Neural crest cell (in vitro differentiated cells): ENCODE data around the gene ATAD5. TPM values are rescaled to one million over a fixed set of nuclear protein-coding genes. Genes with fewer than 3 reads are reported as not detected.
A peak's percentile ranks its signal among the peaks of the same experiment; 100 is the strongest.
"Not testable (repeated sequence)": the region's sequence is repeated elsewhere in the genome, so short reads cannot be mapped to it uniquely, and the experiment has no call there.

Experiments
- DNase-seq: peaks from one replicate; pipeline ENCODE4 v3.0.0; 2021; ENCODE audit warnings: low read depth, mixed read lengths, low spot score
- H3K27ac Mint-ChIP-seq: one replicate; pipeline ENCODE4 v1.8.0; 2021; ENCODE audit warnings: mild to moderate bottlenecking, mixed read lengths; ENCODE audit not compliant: unreplicated experiment
- H3K27me3 Mint-ChIP-seq: 2 replicates; pipeline ENCODE4 v1.8.0; 2021; ENCODE audit warnings: low read depth, mild to moderate bottlenecking, mixed read lengths
- H3K36me3 Mint-ChIP-seq: 2 replicates; pipeline ENCODE4 v1.8.0; 2021; ENCODE audit warnings: low read depth, mild to moderate bottlenecking, mixed read lengths
- H3K4me1 Mint-ChIP-seq: 2 replicates; pipeline ENCODE4 v1.8.0; 2021; ENCODE audit warnings: mixed read lengths
- H3K4me3 Mint-ChIP-seq: one replicate; pipeline ENCODE4 v1.8.0; 2021; ENCODE audit warnings: mild to moderate bottlenecking, mixed read lengths
- H3K9me3 Mint-ChIP-seq: 2 replicates; pipeline ENCODE4 v1.8.0; 2021; ENCODE audit warnings: mixed read lengths
- CTCF ChIP-seq: fragments of 200-600 bp; sonication (generic); conservative IDR thresholded peaks from 2 replicates; pipeline ENCODE4 v1.5.0; 2021; ENCODE audit warnings: antibody characterized with exemption, mild to moderate bottlenecking
- total RNA-seq: library from RNA; stranded (reverse); gene quantifications from 2 replicates; pipeline ENCODE4 v1.2.1, GENCODE V29; 2021

The ATAD5 gene
- total RNA-seq, 1 donor from 2014 or later: 24.0 TPM

GRCh38 chr17:30821871-30822723 lies 9.7 kb upstream of the ATAD5 start:
- no peak for DNase-seq
- peak overlapping the region; percentile 67 for H3K4me3 Mint-ChIP-seq

GRCh38 chr17:30822919-30823318 lies 8.8 kb upstream of the ATAD5 start:
- not testable (repeated sequence) for H3K9me3 Mint-ChIP-seq, H3K36me3 Mint-ChIP-seq

More at GRCh38 chr17:30821871-30822723, 9.7 kb upstream of the ATAD5 start:
- no peak overlapping the region for H3K27ac Mint-ChIP-seq
- H3K4me1 Mint-ChIP-seq: peaks cover 28% of the 10 kb centered on the region
- no peaks in the 10 kb centered on the region for H3K9me3 Mint-ChIP-seq
- no peaks in the 10 kb centered on the region for H3K27me3 Mint-ChIP-seq
- no peak for TF ChIP-seq CTCF
- no peaks in the 10 kb centered on the region for H3K36me3 Mint-ChIP-seq

GRCh38 chr17:30823421-30823820 lies 8.3 kb upstream of the ATAD5 start:
- H3K36me3 Mint-ChIP-seq: no peaks in the 10 kb centered on the region

More at GRCh38 chr17:30822919-30823318, 8.8 kb upstream of the ATAD5 start:
- H3K27ac Mint-ChIP-seq, H3K27me3 Mint-ChIP-seq, DNase-seq, H3K4me3 Mint-ChIP-seq: not testable (repeated sequence)
- peaks cover 28% of the 10 kb centered on the region for H3K4me1 Mint-ChIP-seq

GRCh38 chr17:30824002-30824355 lies 7.8 kb upstream of the ATAD5 start:
- Mint-ChIP-seq H3K27ac (peak overlapping the region; percentile 85), H3K4me1 (peaks cover 28% of the 10 kb centered on the region), H3K27me3 (no peaks in the 10 kb centered on the region), H3K4me3 (peak overlapping the region; percentile 88), H3K9me3 (no peaks in the 10 kb centered on the region), H3K36me3 (no peaks in the 10 kb centered on the region)
- no peak for TF ChIP-seq CTCF
- no peak for DNase-seq

More at GRCh38 chr17:30823421-30823820, 8.3 kb upstream of the ATAD5 start:
- peak overlapping the region; percentile 88 for H3K4me3 Mint-ChIP-seq
- peaks cover 28% of the 10 kb centered on the region for H3K4me1 Mint-ChIP-seq
- no peaks in the 10 kb centered on the region for H3K27me3 Mint-ChIP-seq
- no peak for DNase-seq
- no peak overlapping the region for H3K27ac Mint-ChIP-seq
- TF ChIP-seq CTCF: no peak
- no peaks in the 10 kb centered on the region for H3K9me3 Mint-ChIP-seq

GRCh38 chr17:30824356-30825145 lies 7.2 kb upstream of the ATAD5 start, which contains the start of gene CRLF3:
CRLF3 (minus strand) TSS chr17:30824692; CDS start chr17:30824651, 41 bp downstream.
- Mint-ChIP-seq H3K36me3 (no peaks in the 10 kb centered on the region), H3K27ac (peak within 1 kb of the TSS; percentile 85), H3K4me1 (peaks cover 28% of the 10 kb centered on the region), H3K27me3 (no peaks in the 10 kb centered on the region), H3K9me3 (no peaks in the 10 kb centered on the region), H3K4me3 (peak within 1 kb of the TSS; percentile 88)
- peak; percentile 85 for DNase-seq
- peak; percentile 64 for TF ChIP-seq CTCF
